ENCODE data around the gene SLC7A1.

GRCh38 chr13:29523199-29523961 is 72.1 kb downstream of the SLC7A1 start:
- TF ChIP-seq CREB1 (CRISPR knock-in tag; IDR thresholded peaks at IDR 0.05) (no peak), NR3C1 (CRISPR knock-in tag; conservative IDR thresholded peaks at IDR 0.05; ENCODE audit: low read depth) (no peak), ZNF121 (CRISPR knock-in tag; IDR thresholded peaks at IDR 0.05) (no peak), ESRRA (CRISPR knock-in tag; IDR thresholded peaks at IDR 0.05; ENCODE audit: borderline replicate concordance) (no peak), CTCF (IDR thresholded peaks at IDR 0.05) (no peak), ATF1 (CRISPR knock-in tag; IDR thresholded peaks at IDR 0.05) (no peak), SP1 (CRISPR knock-in tag; conservative IDR thresholded peaks at IDR 0.05) (no peak), ARID4B (CRISPR knock-in tag; IDR thresholded peaks at IDR 0.05; ENCODE audit: borderline replicate concordance) (no peak), RELA (CRISPR knock-in tag; IDR thresholded peaks at IDR 0.05; ENCODE audit: borderline replicate concordance) (no peak), MLX (CRISPR knock-in tag; IDR thresholded peaks at IDR 0.05) (no peak)

All from WTC11 (cell line).